ENCODE results near the gene C1orf216. TPM values are rescaled to one million over a fixed set of nuclear protein-coding genes. Genes with fewer than 3 reads are reported as not detected.
"Not testable (repeated sequence)": the region's sequence is repeated elsewhere in the genome, so short reads cannot be mapped to it uniquely, and the experiment has no call there.

Gene C1orf216
- total RNA-seq, 2 donors from 2014 or later = 16.6 to 18.0 TPM

DNA sequence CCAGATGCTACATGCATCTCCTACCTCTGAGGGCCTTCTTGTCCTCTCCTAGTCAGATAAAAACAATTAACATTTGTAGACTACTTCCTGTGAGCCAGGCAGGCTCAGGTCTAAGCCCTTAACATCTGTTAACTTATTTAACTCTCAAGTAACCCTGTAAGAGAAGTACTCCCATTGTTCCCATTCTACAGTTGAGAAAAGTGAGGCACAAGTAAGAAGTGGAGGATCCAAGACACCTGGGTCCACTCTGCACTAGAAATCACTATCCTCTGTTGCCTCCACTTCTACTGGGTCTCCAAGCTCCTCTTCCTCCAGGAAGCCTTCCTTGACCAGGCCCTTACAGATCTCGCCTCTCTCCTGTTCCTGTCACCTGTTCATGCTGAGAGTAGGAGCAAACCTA, 9.7 kb downstream of the C1orf216 start:
- no peak for DNase-seq (ENCODE audit: low spot score)
- intact Hi-C loops (cut with DNase I) = no loop called here

- no peak for DNase-seq (ENCODE audit: low spot score)
These were observed 10.2 kb downstream of the C1orf216 start for GRCh38 chr1:35708441-35708921.

DNA sequence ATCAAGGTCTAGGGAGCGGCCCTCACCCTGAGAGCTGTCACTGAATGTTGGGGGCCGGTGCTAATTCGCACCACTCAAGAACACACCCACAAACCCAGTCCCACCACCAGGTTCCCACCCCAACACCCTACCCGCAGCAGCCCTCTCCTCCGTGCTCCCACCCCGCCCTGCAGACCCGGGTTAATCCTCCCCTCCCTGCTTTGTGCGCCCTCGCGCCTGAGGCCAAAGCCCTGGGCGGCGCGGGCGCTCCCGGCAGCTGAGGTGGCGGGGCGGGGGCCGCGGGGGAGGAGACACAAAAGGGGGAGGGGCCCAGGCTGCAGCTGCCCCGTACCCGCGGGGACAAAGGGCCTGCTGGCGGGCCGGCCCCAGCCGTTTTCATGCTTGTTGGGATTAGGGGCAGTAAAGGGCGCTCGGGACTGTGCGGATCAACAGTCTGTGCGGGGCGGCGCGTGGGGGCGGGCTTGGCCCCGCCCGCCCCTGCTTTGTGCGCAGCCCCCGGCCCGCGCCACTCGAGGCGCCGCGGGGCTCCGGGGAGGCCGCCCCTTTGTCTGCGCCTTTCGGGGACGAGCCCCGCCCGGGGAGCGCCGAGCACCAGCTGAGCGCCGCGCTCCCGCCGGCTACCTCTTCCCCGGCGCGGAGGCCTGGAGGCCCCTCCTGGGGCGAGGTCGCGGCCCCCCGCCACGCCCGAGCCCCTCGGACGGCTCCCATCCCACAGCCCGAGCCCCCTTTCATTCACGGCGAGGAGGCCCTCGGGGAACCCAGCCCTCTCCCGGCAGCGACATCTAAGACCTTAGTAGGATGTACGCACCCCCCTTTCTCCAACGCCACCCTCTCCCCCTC, 10.9 kb downstream of the C1orf216 start:
- no peak for DNase-seq (ENCODE audit: low spot score)
- intact Hi-C loops (cut with DNase I) = no loop called here

More at GRCh38 chr1:35708441-35708921, 10.2 kb downstream of the C1orf216 start:
- intact Hi-C loops (cut with DNase I) = no loop called here

GRCh38 chr1:35706846-35707600, 11.7 kb downstream of the C1orf216 start:
- no peak for DNase-seq (ENCODE audit: low spot score)
- intact Hi-C loops (cut with DNase I) = no loop called here

DNA sequence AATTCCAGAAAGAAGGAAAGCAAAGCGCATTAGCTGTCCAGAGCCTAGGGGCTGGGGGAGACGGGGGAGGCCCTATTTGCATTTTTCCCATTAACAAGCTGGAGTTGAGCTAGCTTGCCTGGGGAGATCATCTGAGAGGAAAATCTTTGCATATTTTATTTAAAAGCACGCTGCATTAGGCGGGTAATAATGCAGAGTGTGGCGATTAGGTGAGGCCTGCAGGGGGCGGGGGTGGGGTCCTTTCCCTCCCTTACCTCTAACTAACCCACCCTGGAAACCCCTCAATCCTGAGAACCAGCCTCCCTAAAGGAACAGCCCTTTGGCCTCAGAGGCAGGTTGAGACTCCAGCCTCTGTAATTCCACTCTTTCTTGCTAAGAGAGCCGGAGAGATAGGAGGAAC, 16.2 kb downstream of the C1orf216 start:
- intact Hi-C loops (cut with DNase I) = no loop called here
- peak; percentile 19 for DNase-seq (ENCODE audit: low spot score)

- intact Hi-C loops (cut with DNase I) = not testable (repeated sequence)
These were observed 19.5 kb downstream of the C1orf216 start for GRCh38 chr1:35699152-35699551.

DNA sequence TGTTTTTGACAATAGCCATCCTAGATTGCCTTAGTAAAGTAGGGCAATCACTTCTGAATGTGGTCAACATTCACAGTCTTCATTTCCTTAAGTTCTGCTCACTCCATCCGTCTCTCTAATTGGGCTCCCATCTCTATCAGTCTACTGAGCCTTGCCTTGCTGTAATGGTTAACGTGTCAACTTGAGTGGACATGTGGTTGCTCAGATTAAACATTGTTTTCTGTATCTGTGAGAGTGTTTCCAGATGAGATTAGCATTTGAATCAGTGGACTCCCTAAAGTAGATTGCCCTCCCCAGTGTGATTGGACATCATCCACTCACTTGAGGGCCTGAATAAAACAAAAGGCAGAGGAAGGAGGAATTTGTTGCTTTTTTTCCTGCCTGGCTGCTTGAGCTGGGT, 26.4 kb downstream of the C1orf216 start:
- DNase-seq (ENCODE audit: low spot score) = no peak
- intact Hi-C loops (cut with DNase I) = no loop called here

More at GRCh38 chr1:35699152-35699551, 19.5 kb downstream of the C1orf216 start:
- DNase-seq (ENCODE audit: low spot score) = peak; percentile 5

- intact Hi-C loops (cut with DNase I) = no loop called here
- peak; percentile 28 for DNase-seq (ENCODE audit: low spot score)
These were observed 27.0 kb downstream of the C1orf216 start for GRCh38 chr1:35691571-35692220.

GRCh38 chr1:35691080-35691479, 27.6 kb downstream of the C1orf216 start:
- intact Hi-C loops (cut with DNase I) = no loop called here
- peak; percentile 60 for DNase-seq (ENCODE audit: low spot score)

- intact Hi-C loops (cut with DNase I) = not testable (repeated sequence)
- DNase-seq (ENCODE audit: low spot score) = peak; percentile 20
These were observed 28.6 kb downstream of the C1orf216 start for GRCh38 chr1:35690103-35690502.

- intact Hi-C loops (cut with DNase I) = no loop called here
- peak; percentile 38 for DNase-seq (ENCODE audit: low spot score)
These were observed 30.5 kb downstream of the C1orf216 start for GRCh38 chr1:35688161-35688560.

DNA sequence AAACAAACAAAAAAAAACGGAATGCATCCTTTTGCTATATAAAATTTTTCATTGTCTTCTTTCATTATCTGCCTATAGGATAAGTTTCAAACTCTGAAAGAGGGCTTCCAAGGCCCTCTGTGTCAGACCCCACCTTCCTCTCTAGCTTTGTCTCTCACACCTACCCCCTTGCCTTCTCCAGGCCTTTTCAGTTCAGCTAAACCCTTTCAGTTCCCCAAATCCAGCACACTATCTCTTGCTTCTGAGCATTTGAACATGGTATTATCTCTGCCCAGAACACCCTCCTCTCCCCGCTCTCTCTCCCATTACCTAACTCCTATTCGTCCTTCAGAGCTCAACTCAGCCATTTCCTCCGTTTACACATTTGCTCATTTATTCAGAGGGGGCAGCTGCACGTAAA, 35.7 kb downstream of the C1orf216 start:
- intact Hi-C loops (cut with DNase I) = no loop called here

GRCh38 chr1:35680271-35680670, 38.4 kb downstream of the C1orf216 start:
- DNase-seq (ENCODE audit: low spot score) = no peak
- intact Hi-C loops (cut with DNase I) = no loop called here

More for the DNA sequence above, 35.7 kb downstream of the C1orf216 start:
- no peak for DNase-seq (ENCODE audit: low spot score)

DNA sequence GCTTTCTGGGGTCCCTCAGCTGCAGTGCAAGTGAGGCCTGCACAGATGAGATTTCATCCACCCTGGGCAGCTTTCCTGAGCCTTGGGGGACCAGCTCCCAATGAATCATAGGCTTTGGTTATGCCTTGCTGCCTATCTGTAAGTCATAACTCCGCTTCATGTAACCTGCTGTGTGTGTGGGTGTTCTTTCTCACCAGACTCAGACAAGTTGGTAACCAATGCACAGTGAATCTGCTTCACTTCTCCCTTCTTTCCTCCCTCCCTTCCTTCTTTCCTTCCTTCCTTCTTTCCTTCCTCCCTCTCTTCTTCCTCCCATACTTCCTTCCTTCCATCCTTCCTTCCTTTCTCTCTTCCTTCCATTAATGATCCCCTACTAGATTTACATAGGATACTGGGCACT, 42.9 kb downstream of the C1orf216 start:
- DNase-seq (ENCODE audit: low spot score) = no peak
- intact Hi-C loops (cut with DNase I) = no loop called here

- intact Hi-C loops (cut with DNase I) = no loop called here
- no peak for DNase-seq (ENCODE audit: low spot score)
These were observed 44.6 kb downstream of the C1orf216 start for GRCh38 chr1:35674111-35674510.

GRCh38 chr1:35672116-35672515, 46.6 kb downstream of the C1orf216 start:
- intact Hi-C loops (cut with DNase I) = no loop called here
- no peak for DNase-seq (ENCODE audit: low spot score)

DNA sequence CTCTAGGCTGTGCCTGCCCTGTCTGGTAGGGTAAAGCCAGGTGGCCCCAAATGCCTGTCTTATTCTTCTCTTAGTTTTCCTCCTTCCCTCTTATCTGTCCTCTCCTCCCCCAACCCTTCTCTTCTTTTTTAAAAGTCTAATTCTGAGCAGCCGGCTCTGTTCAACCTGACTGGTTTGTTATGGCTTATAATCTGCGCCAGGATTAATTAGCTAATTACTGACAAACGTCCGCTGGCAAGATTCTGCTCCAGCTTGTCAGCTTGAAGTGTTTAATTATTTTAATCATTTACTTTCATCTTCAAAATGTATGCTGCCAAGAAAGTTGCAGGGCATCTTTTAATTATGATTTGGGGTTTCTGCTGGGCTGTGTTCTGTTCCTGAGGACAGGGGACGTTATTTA, 50.2 kb downstream of the C1orf216 start:
- DNase-seq (ENCODE audit: low spot score) = no peak

GRCh38 chr1:35666916-35667315, 51.8 kb downstream of the C1orf216 start:
- intact Hi-C loops (cut with DNase I) = no loop called here
- DNase-seq (ENCODE audit: low spot score) = no peak

More for the DNA sequence above, 50.2 kb downstream of the C1orf216 start:
- intact Hi-C loops (cut with DNase I) = no loop called here

- no peak for DNase-seq (ENCODE audit: low spot score)
- intact Hi-C loops (cut with DNase I) = no loop called here
These were observed 52.5 kb downstream of the C1orf216 start for GRCh38 chr1:35666216-35666615.
